B cell (primary cell): ENCODE results near the gene TRIO. TPM values are rescaled to one million over a fixed set of nuclear protein-coding genes. Genes with fewer than 3 reads are reported as not detected.

Experiments
- ATAC-seq: fragments of 200-7000 bp; cut with Tn5 transposase; one replicate; pipeline ENCODE4 v1.10.0; 2021; ENCODE audit warnings: low read depth, mild to moderate bottlenecking, moderate number of reproducible peaks, moderate library complexity
- CTCF ChIA-PET: fragments of 350-600 bp; sonication (Branson Sonifier 250); formaldehyde crosslinking; loops from one replicate; lab custom pipeline; 2021; ENCODE audit warnings: antibody characterized with exemption, inconsistent platforms; lab: Charles Lee
- POLR2A ChIA-PET: fragments of 350-600 bp; sonication (Branson Sonifier 250); formaldehyde crosslinking; loops from one replicate; lab custom pipeline; 2021; ENCODE audit warnings: antibody characterized with exemption; lab: Charles Lee
- DNase-seq: peaks from one replicate; pipeline ENCODE4 v3.0.0; 2013
- H2AFZ ChIP-seq: 2 replicates; pipeline ENCODE4 v1.6.1; 2012; ENCODE audit warnings: mild to moderate bottlenecking, low read depth, low read length; ENCODE audit not compliant: insufficient read depth, poor library complexity, severe bottlenecking
- H3K27ac ChIP-seq, 2 donors: 1 replicate in 1 of 2; 2 replicates in 1 of 2; pipeline ENCODE4 v1.5.1; 2012 to 2013; ENCODE audit warnings: low read length in 2 of 2, mild to moderate bottlenecking in 2 of 2, moderate library complexity in 1 of 2
- H3K27me3 ChIP-seq, 4 experiments: fragments of 200-600 bp in 1 of 4; sonication (generic) in 1 of 4; replicated peaks in 1 of 4; 1 replicate in 2 of 4; 2 replicates in 2 of 4; pipeline versions ENCODE4 v1.6.1 to v1.7.0; 2013 to 2016; ENCODE audit warnings: low read length in 3 of 4, mild to moderate bottlenecking in 2 of 4, mixed read lengths in 1 of 4, moderate library complexity in 1 of 4; ENCODE audit not compliant: insufficient read depth in 4 of 4, control insufficient read depth in 3 of 4; ENCODE audit errors: control extremely low read depth in 1 of 4
- H3K36me3 ChIP-seq, 2 experiments: replicated peaks in 1 of 2; 1 replicate in 1 of 2; 2 replicates in 1 of 2; pipeline versions ENCODE4 v1.6.1 to v1.7.1; 2013; ENCODE audit warnings: low read length in 1 of 2; ENCODE audit not compliant: insufficient read depth in 2 of 2, control insufficient read depth in 1 of 2; ENCODE audit errors: control extremely low read depth in 1 of 2, extremely low read depth in 1 of 2
- H3K4me1 ChIP-seq, 2 donors: fragments of 200-600 bp in 1 of 2; sonication (generic) in 1 of 2; 1 replicate in 1 of 2; 2 replicates in 1 of 2; pipeline versions ENCODE4 v1.5.1 to v1.6.1; 2013 to 2017; ENCODE audit warnings: low read length in 2 of 2; ENCODE audit not compliant: control insufficient read depth in 2 of 2, insufficient read depth in 2 of 2
- H3K4me2 ChIP-seq: replicated peaks from 2 replicates; pipeline ENCODE3; 2012; ENCODE audit warnings: mild to moderate bottlenecking, low read depth, low read length; ENCODE audit not compliant: poor library complexity, severe bottlenecking
- H3K4me3 ChIP-seq, 5 experiments: fragments of 200-600 bp in 1 of 5; sonication (generic) in 1 of 5; 1 replicate in 3 of 5; 2 replicates in 2 of 5; pipeline versions ENCODE4 v1.5.1 to v1.7.0; 2011 to 2016; ENCODE audit warnings: low read length in 4 of 5, mild to moderate bottlenecking in 4 of 5, low read depth in 2 of 5, control low read depth in 1 of 5, moderate library complexity in 1 of 5; ENCODE audit not compliant: insufficient read depth in 1 of 5; ENCODE audit errors: control extremely low read depth in 1 of 5, extremely low read depth in 1 of 5
- H3K79me2 ChIP-seq: fragments of 200-600 bp; sonication (generic); one replicate; pipeline ENCODE4 v1.6.0; 2016; ENCODE audit warnings: low read length; ENCODE audit not compliant: control insufficient read depth, insufficient read depth
- H3K9ac ChIP-seq: fragments of 200-600 bp; sonication (generic); 2 replicates; pipeline ENCODE4 v1.6.1; 2017; ENCODE audit warnings: mild to moderate bottlenecking, low read length, moderate library complexity
- H3K9me3 ChIP-seq, 3 donors: one replicate each; pipeline versions ENCODE4 v1.6.1 to v1.7.1; 2013; ENCODE audit warnings: low read length in 2 of 3; ENCODE audit not compliant: control insufficient read depth in 2 of 3, insufficient read depth in 1 of 3; ENCODE audit errors: control extremely low read depth in 1 of 3
- H4K20me1 ChIP-seq: 2 replicates; pipeline ENCODE4 v1.6.0; 2012; ENCODE audit warnings: mild to moderate bottlenecking, low read length; ENCODE audit not compliant: insufficient read depth, control insufficient read depth, poor library complexity, severe bottlenecking
- H3K27ac Mint-ChIP-seq: one replicate; pipeline ENCODE4 v1.8.0; 2021; ENCODE audit warnings: mixed read lengths
- H3K27me3 Mint-ChIP-seq: one replicate; pipeline ENCODE4 v1.8.0; 2021; ENCODE audit warnings: mixed read lengths
- H3K4me1 Mint-ChIP-seq: one replicate; pipeline ENCODE4 v1.8.0; 2021; ENCODE audit warnings: mixed read lengths
- H3K4me3 Mint-ChIP-seq: one replicate; pipeline ENCODE4 v1.8.0; 2021; ENCODE audit warnings: mixed read lengths
- H3K9me3 Mint-ChIP-seq: one replicate; pipeline ENCODE4 v1.8.0; 2022; ENCODE audit warnings: mixed read lengths; ENCODE audit not compliant: insufficient read depth
- EZH2 ChIP-seq: IDR thresholded peaks from 2 replicates; pipeline ENCODE4 v1.6.1; 2012; ENCODE audit warnings: borderline replicate concordance, low read depth, mild to moderate bottlenecking, moderate library complexity, low read length; ENCODE audit not compliant: insufficient read depth, poor library complexity, severe bottlenecking
- WGBS: methylation state at CpG from one replicate; pipeline ENCODE4 v1.1.5; 2013; ENCODE audit warnings: missing lambda C conversion rate; ENCODE audit not compliant: insufficient coverage; 5-methylcytosine and 5-hydroxymethylcytosine counted together
- intact Hi-C: fragments of 100-400 bp; cut with micrococcal nuclease; formaldehyde crosslinking; loops from one replicate; pipeline ENCODE4 v1.10.0; 2022
- polyA plus RNA-seq: library from polyadenylated mRNA; depleted of rRNA; stranded (reverse); fragments of >200 nt; gene quantifications from 2 replicates; pipeline ENCODE4 v1.2.3, GENCODE V29; 2012
- total RNA-seq, 2 donors: library from RNA; stranded (reverse); fragments of 120-200 nt in 1 of 2; gene quantifications; 1 replicate in 1 of 2; 2 replicates in 1 of 2; pipeline versions ENCODE4 v1.2.3 to v1.2.4, GENCODE V29; 2013 to 2022
- TF ChIP-seq, protein P1 (sequence below): fragments of 200-600 bp; IDR thresholded peaks from one replicate; pipeline ENCODE4 v1.8.0; 2022; ENCODE audit warnings: antibody characterized with exemption, mild to moderate bottlenecking

The TRIO gene
- total and polyA plus RNA-seq, 2 donors (not counting 1 experiment from before 2014, with no cell fraction given): 90.5 to 479 TPM

DNA sequence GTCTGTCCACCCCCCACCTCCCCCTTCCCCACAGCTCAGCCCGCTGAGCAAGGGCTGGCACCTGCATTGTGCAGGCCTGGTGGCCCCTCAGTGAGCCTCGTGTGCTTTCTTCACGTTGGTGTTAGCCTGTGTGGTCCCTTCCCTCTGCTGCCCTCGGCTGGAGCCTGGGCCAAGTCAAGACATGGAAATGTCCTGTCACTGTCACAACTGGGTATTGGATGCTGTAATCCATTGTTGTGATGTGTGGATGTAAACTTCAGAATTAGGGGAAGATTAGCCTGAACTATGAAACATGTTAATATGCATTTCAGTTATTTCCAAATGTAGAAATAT is 103.9 kb downstream of the TRIO start:
- 43% methylated on average over 2 of the region's 4 CpGs for WGBS
- Histone ChIP-seq H3K4me1 (peaks cover 33 to 35% of the 10 kb centered on the region in 2 donors), H3K79me2 (peaks cover 88% of the 10 kb centered on the region), H4K20me1 (peaks cover 77% of the 10 kb centered on the region), H2AFZ (no peak overlapping the region), H3K4me2 (no peak overlapping the region), H3K9ac (no peak overlapping the region), H3K27me3 (no peaks in the 10 kb centered on the region), H3K9me3 (no peaks in the 10 kb centered on the region), H3K36me3 (peaks cover 0 to 5% of the 10 kb centered on the region in 2 experiments), H3K27ac (no peak overlapping the region), H3K4me3 (no peak overlapping the region)
- DNase-seq (no peak), ATAC-seq (no peak)
- peaks cover 81% of the 10 kb centered on the region for H3K4me1 Mint-ChIP-seq
- intact Hi-C loops: loop anchor here (5.0 to 10.0 kb wide), 2 partner anchors 90 to 418 kb away; partner anchors contain the start of gene OTULIN
- no peaks in the 10 kb centered on the region for H3K27me3 Mint-ChIP-seq
- ChIA-PET CTCF (interaction anchor here (2.0 to 5.4 kb wide), 3 partner anchors 23 to 103 kb away, joined by 6 to 32 read pairs (median 25); partner anchors contain the start of gene TRIO), POLR2A (no interaction called here)
- H3K4me3 Mint-ChIP-seq: peak overlapping the region; percentile 24
- no peaks in the 10 kb centered on the region for H3K9me3 Mint-ChIP-seq
- no peak for TF ChIP-seq EZH2
- TF ChIP-seq, protein P1, sequence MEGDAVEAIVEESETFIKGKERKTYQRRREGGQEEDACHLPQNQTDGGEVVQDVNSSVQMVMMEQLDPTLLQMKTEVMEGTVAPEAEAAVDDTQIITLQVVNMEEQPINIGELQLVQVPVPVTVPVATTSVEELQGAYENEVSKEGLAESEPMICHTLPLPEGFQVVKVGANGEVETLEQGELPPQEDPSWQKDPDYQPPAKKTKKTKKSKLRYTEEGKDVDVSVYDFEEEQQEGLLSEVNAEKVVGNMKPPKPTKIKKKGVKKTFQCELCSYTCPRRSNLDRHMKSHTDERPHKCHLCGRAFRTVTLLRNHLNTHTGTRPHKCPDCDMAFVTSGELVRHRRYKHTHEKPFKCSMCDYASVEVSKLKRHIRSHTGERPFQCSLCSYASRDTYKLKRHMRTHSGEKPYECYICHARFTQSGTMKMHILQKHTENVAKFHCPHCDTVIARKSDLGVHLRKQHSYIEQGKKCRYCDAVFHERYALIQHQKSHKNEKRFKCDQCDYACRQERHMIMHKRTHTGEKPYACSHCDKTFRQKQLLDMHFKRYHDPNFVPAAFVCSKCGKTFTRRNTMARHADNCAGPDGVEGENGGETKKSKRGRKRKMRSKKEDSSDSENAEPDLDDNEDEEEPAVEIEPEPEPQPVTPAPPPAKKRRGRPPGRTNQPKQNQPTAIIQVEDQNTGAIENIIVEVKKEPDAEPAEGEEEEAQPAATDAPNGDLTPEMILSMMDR: no peak
- peak overlapping the region; percentile 69 for H3K27ac Mint-ChIP-seq

DNA sequence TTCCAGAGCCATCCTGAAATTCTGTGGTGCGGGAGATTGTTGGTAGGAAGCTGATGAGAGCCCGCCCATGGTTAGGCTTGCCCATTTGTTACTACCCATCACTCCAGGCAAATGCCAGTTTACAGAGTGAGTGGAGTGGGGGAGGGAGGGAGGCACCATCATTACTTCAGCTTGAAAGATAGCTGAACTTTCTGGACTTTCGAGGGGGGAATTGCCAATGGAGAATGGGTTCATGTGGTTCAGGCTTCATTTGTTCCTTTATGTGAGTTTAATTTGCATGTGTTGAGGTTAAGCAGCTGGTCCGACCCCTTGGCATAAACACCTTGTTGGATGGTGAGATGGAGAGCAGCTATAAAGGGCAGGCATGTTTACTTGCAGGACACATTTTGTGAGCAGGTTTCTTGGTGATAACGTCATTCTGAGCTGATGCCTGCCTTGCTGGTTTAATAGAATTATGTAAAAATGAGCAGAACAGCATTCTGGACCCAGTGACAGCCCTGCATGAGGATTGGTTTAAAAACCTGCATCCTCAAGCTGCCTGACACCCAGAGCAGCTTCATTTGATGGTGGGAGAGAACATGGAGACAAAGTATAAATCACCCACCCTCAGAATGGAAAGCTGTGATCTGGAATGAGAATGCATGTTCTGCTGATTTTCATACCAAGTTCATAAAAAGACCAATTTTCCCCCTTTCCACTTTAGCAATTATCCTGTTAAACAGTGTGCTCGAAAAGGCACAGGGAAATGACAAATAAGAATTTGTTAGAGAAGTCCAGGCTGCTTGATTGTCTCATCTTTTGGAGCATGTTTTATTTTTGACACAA is 106.3 kb downstream of the TRIO start:
- POLR2A ChIA-PET: interaction anchor here (0.6 to 2.6 kb wide), 6 partner anchors 8 to 115 kb away, joined by 3 to 28 read pairs (median 3); no protein-coding TSS in a partner anchor

More for the DNA sequence above, 106.3 kb downstream of the TRIO start:
- Histone ChIP-seq H2AFZ (no peak overlapping the region), H3K9me3 (peaks cover 0 to 6% (median 2%) of the 10 kb centered on the region in 3 donors), H3K36me3 (no peaks in the 10 kb centered on the region), H3K27me3 (no peaks in the 10 kb centered on the region), H3K4me2 (peak overlapping the region; percentile 56), H4K20me1 (peaks cover 69% of the 10 kb centered on the region), H3K79me2 (peaks cover 91% of the 10 kb centered on the region), H3K4me3 (no peak overlapping the region), H3K27ac (peak overlapping the region in 1 of 2 donors; percentile 75), H3K4me1 (peaks cover 37 to 40% of the 10 kb centered on the region in 2 donors), H3K9ac (no peak overlapping the region)
- Mint-ChIP-seq H3K27me3 (no peaks in the 10 kb centered on the region), H3K27ac (peak overlapping the region; percentile 91), H3K9me3 (no peaks in the 10 kb centered on the region), H3K4me1 (peaks cover 86% of the 10 kb centered on the region), H3K4me3 (peak overlapping the region; percentile 68)
- 7% methylated on average over 2 of the region's 6 CpGs for WGBS
- no peak for DNase-seq
- TF ChIP-seq EZH2: no peak
- TF ChIP-seq, protein P1: no peak
- CTCF ChIA-PET: interaction anchor here (0.7 to 5.4 kb wide), 11 partner anchors 7 to 141 kb away, joined by 3 to 32 read pairs (median 4); partner anchors contain the start of gene TRIO
- peak; percentile 47 for ATAC-seq
- intact Hi-C loops: loop anchor here (1.0 to 10.0 kb wide), 5 partner anchors 15 to 415 kb away; partner anchors contain the start of gene OTULIN
